DOHH2 (cell line): ENCODE measurements around the gene DDX55.

Source experiments
- H3F3A ChIP-seq: fragments of 200-600 bp; sonication (generic), shearing (Covaris generic); 2 replicates; pipeline ENCODE4 v1.6.0; 2016; ENCODE audit warnings: antibody characterized with exemption, mild to moderate bottlenecking; ENCODE audit not compliant: control insufficient read depth, insufficient read depth
- H3K27ac ChIP-seq: fragments of 200-600 bp; sonication (generic); 2 replicates; pipeline ENCODE4 v1.5.1; 2014; ENCODE audit warnings: low read depth, mild to moderate bottlenecking, low read length, moderate library complexity
- H3K27me3 ChIP-seq: fragments of 200-600 bp; sonication (generic); 2 replicates; pipeline ENCODE4 v1.6.1; 2014; ENCODE audit warnings: mild to moderate bottlenecking, low read length, mixed read lengths; ENCODE audit not compliant: control insufficient read depth
- H3K36me3 ChIP-seq: fragments of 200-600 bp; sonication (generic); 2 replicates; pipeline ENCODE4 v1.6.1; 2014; ENCODE audit warnings: mild to moderate bottlenecking, low read length, moderate library complexity, mixed read lengths; ENCODE audit not compliant: control insufficient read depth
- H3K4me1 ChIP-seq: fragments of 200-600 bp; sonication (generic); 2 replicates; pipeline ENCODE4 v1.6.1; 2014; ENCODE audit warnings: mild to moderate bottlenecking, low read length, mixed read lengths; ENCODE audit not compliant: control insufficient read depth
- H3K4me2 ChIP-seq: fragments of 200-600 bp; sonication (generic); 2 replicates; pipeline ENCODE4 v1.6.0; 2014; ENCODE audit warnings: mild to moderate bottlenecking, low read length, moderate library complexity
- H3K4me3 ChIP-seq: fragments of 200-600 bp; sonication (generic); 2 replicates; pipeline ENCODE4 v1.5.1; 2014; ENCODE audit warnings: mild to moderate bottlenecking, low read length, mixed read lengths
- H3K79me2 ChIP-seq: fragments of 200-600 bp; sonication (generic); 2 replicates; pipeline ENCODE4 v1.6.1; 2014; ENCODE audit warnings: mild to moderate bottlenecking, low read length, mixed read lengths; ENCODE audit not compliant: control insufficient read depth
- H3K9me2 ChIP-seq: fragments of 200-600 bp; sonication (generic); replicated peaks from 2 replicates; pipeline ENCODE4 v1.6.1; 2014; ENCODE audit warnings: mild to moderate bottlenecking, low read length, mixed read lengths; ENCODE audit not compliant: control insufficient read depth
- H3K9me3 ChIP-seq: fragments of 200-600 bp; sonication (generic); 2 replicates; pipeline ENCODE4 v1.6.1; 2014; ENCODE audit warnings: antibody characterized with exemption, low read length, mixed read lengths; ENCODE audit not compliant: control insufficient read depth, insufficient read depth
- H4K20me1 ChIP-seq: fragments of 200-600 bp; sonication (generic); 2 replicates; pipeline ENCODE4 v1.6.0; 2014; ENCODE audit warnings: low read depth, mild to moderate bottlenecking, antibody characterized with exemption, low read length, moderate library complexity; ENCODE audit not compliant: control insufficient read depth, insufficient read depth
- CTCF ChIP-seq: fragments of 200-600 bp; sonication (generic); IDR thresholded peaks from one replicate; pipeline ENCODE4 v1.5.1; 2014; ENCODE audit warnings: antibody characterized with exemption, mild to moderate bottlenecking, low read depth, low read length; ENCODE audit not compliant: poor library complexity, severe bottlenecking
- EZH2phosphoT487 ChIP-seq: fragments of 200-600 bp; sonication (generic); IDR thresholded peaks from 2 replicates; pipeline ENCODE4 v1.6.1; 2017; ENCODE audit warnings: borderline replicate concordance, mild to moderate bottlenecking, antibody characterized with exemption, low read length, moderate library complexity, mixed read lengths

Gene DDX55

GRCh38 chr12:123591702-123592481 lies 10.0 kb upstream of the DDX55 start:
- H3F3A ChIP-seq = peaks cover 15% of the 10 kb centered on the region
- H3K27ac ChIP-seq = no peak overlapping the region
- H3K27me3 ChIP-seq = no peaks in the 10 kb centered on the region
- peaks cover 93% of the 10 kb centered on the region for H3K36me3 ChIP-seq
- peaks cover 19% of the 10 kb centered on the region for H3K4me1 ChIP-seq
- H3K4me2 ChIP-seq = no peak overlapping the region
- H3K9me2 ChIP-seq = no peaks in the 10 kb centered on the region
- peaks cover 90% of the 10 kb centered on the region for H3K79me2 ChIP-seq
- H3K4me3 ChIP-seq = no peak overlapping the region
- no peak for TF ChIP-seq EZH2phosphoT487
- TF ChIP-seq CTCF = no peak
- peaks cover 4% of the 10 kb centered on the region; the same call in 1 of the 2 replicates for H4K20me1 ChIP-seq
- H3K9me3 ChIP-seq = no peaks in the 10 kb centered on the region

- no peaks in the 10 kb centered on the region for H3K9me2 ChIP-seq
- H3K4me3 ChIP-seq = no peak overlapping the region
- H3K36me3 ChIP-seq = peaks cover 85% of the 10 kb centered on the region
- TF ChIP-seq CTCF = no peak
- no peak for TF ChIP-seq EZH2phosphoT487
- H3K27me3 ChIP-seq = no peaks in the 10 kb centered on the region
- H3K9me3 ChIP-seq = no peaks in the 10 kb centered on the region
- no peak overlapping the region for H3K4me2 ChIP-seq
- H3K27ac ChIP-seq = no peak overlapping the region
- H3F3A ChIP-seq = peaks cover 39% of the 10 kb centered on the region
- peaks cover 5% of the 10 kb centered on the region for H3K4me1 ChIP-seq
- H3K79me2 ChIP-seq = peaks cover 71% of the 10 kb centered on the region
- no peaks in the 10 kb centered on the region for H4K20me1 ChIP-seq
Measured at GRCh38 chr12:123595729-123596128, 6.2 kb upstream of the DDX55 start.

- H3K36me3 ChIP-seq = peaks cover 76% of the 10 kb centered on the region
Measured at GRCh38 chr12:123597100-123597499, 4.8 kb upstream of the DDX55 start.

More at GRCh38 chr12:123597100-123597499, 4.8 kb upstream of the DDX55 start:
- H3K4me3 ChIP-seq = no peak overlapping the region
- H3K27ac ChIP-seq = no peak overlapping the region
- H3K27me3 ChIP-seq = no peaks in the 10 kb centered on the region
- peaks cover 70% of the 10 kb centered on the region for H3K79me2 ChIP-seq
- no peak overlapping the region for H3K4me2 ChIP-seq
- no peaks in the 10 kb centered on the region for H3K9me2 ChIP-seq
- no peaks in the 10 kb centered on the region for H3K9me3 ChIP-seq
- H3K4me1 ChIP-seq = peaks cover 10% of the 10 kb centered on the region
- no peak for TF ChIP-seq CTCF
- TF ChIP-seq EZH2phosphoT487 = no peak
- H4K20me1 ChIP-seq = no peaks in the 10 kb centered on the region
- peaks cover 39% of the 10 kb centered on the region for H3F3A ChIP-seq
